Mesenchymal stem cell (in vitro differentiated cells and primary cell): ENCODE measurements around the gene PDZRN4.

Experiments used
- DNase-seq: peaks from one replicate; pipeline ENCODE4 v3.0.0-alpha.2; 2013
- H2AFZ ChIP-seq: one replicate; pipeline ENCODE4 v1.6.1; 2013; ENCODE audit warnings: low read depth, mild to moderate bottlenecking, control low read depth, inconsistent platforms, low read length, moderate library complexity
- H2AK5ac ChIP-seq: 2 replicates; pipeline ENCODE4 v1.6.1; 2013; ENCODE audit warnings: low read length, moderate library complexity, mild to moderate bottlenecking, inconsistent platforms; ENCODE audit not compliant: severe bottlenecking
- H2BK120ac ChIP-seq: one replicate; pipeline ENCODE4 v1.6.1; 2013; ENCODE audit warnings: low read depth, mild to moderate bottlenecking, inconsistent platforms, low read length, moderate library complexity
- H2BK12ac ChIP-seq, 2 experiments: one replicate each; pipeline ENCODE4 v1.6.1; 2013; ENCODE audit warnings: inconsistent platforms in 2 of 2, low read length in 2 of 2, mild to moderate bottlenecking in 2 of 2, moderate library complexity in 2 of 2, control low read depth in 1 of 2
- H2BK15ac ChIP-seq: one replicate; pipeline ENCODE4 v1.6.1; 2013; ENCODE audit warnings: mild to moderate bottlenecking, low read depth, inconsistent platforms; ENCODE audit not compliant: poor library complexity, severe bottlenecking
- H2BK5ac ChIP-seq: 2 replicates; pipeline ENCODE4 v1.6.1; 2013; ENCODE audit warnings: low read depth, mild to moderate bottlenecking, low read length, control low read depth, inconsistent platforms; ENCODE audit not compliant: poor library complexity, severe bottlenecking
- H3K14ac ChIP-seq, 2 experiments: one replicate each; pipeline ENCODE4 v1.6.1; 2013; ENCODE audit warnings: inconsistent platforms in 2 of 2, low read length in 2 of 2, control low read depth in 1 of 2, mild to moderate bottlenecking in 1 of 2, moderate library complexity in 1 of 2
- H3K18ac ChIP-seq, 2 experiments: one replicate each; pipeline ENCODE4 v1.6.1; 2013; ENCODE audit warnings: inconsistent platforms in 2 of 2, low read length in 2 of 2, control low read depth in 1 of 2, low read depth in 1 of 2, mild to moderate bottlenecking in 1 of 2
- H3K23ac ChIP-seq, 2 experiments: one replicate each; pipeline ENCODE4 v1.6.1; 2013; ENCODE audit warnings: inconsistent platforms in 2 of 2, low read length in 2 of 2, mild to moderate bottlenecking in 2 of 2, moderate library complexity in 2 of 2, control low read depth in 1 of 2
- H3K27ac ChIP-seq: 2 replicates; pipeline ENCODE4 v1.5.1; 2013; ENCODE audit warnings: mild to moderate bottlenecking, moderate library complexity, low read length, control low read depth, inconsistent platforms; ENCODE audit not compliant: poor library complexity, severe bottlenecking
- H3K27me3 ChIP-seq, 2 experiments: 2 replicates each; pipeline versions ENCODE4 v1.6.1 to v1.7.0; 2013; ENCODE audit warnings: low read length in 2 of 2, mild to moderate bottlenecking in 2 of 2, moderate library complexity in 2 of 2, control low read depth in 1 of 2, inconsistent platforms in 1 of 2; ENCODE audit not compliant: control insufficient read depth in 1 of 2, insufficient read depth in 1 of 2
- H3K36me3 ChIP-seq, 2 experiments: 2 replicates each; pipeline versions ENCODE4 v1.6.1 to v1.7.0; 2013; ENCODE audit warnings: low read length in 2 of 2, control low read depth in 1 of 2, inconsistent platforms in 1 of 2, low read depth in 1 of 2, mild to moderate bottlenecking in 1 of 2; ENCODE audit not compliant: insufficient read depth in 2 of 2, control insufficient read depth in 1 of 2
- H3K4ac ChIP-seq, 2 experiments: one replicate each; pipeline ENCODE4 v1.6.1; 2013; ENCODE audit warnings: inconsistent platforms in 2 of 2, low read length in 2 of 2, mild to moderate bottlenecking in 2 of 2, moderate library complexity in 2 of 2, control low read depth in 1 of 2, low read depth in 1 of 2
- H3K4me1 ChIP-seq: 2 replicates; pipeline ENCODE4 v1.6.1; 2013; ENCODE audit warnings: low read depth, low read length, control low read depth; ENCODE audit not compliant: control insufficient read depth, insufficient read depth
- H3K4me2 ChIP-seq: 2 replicates; pipeline ENCODE4 v1.6.1; 2013; ENCODE audit warnings: low read length, mild to moderate bottlenecking, inconsistent platforms; ENCODE audit not compliant: poor library complexity, severe bottlenecking
- H3K4me3 ChIP-seq, 2 experiments: 2 replicates each; pipeline versions ENCODE4 v1.5.1 to v1.7.0; 2013; ENCODE audit warnings: low read length in 2 of 2, mild to moderate bottlenecking in 2 of 2, control low read depth in 1 of 2, low read depth in 1 of 2; ENCODE audit not compliant: insufficient read depth in 1 of 2
- H3K79me1 ChIP-seq: replicated peaks from 2 replicates; pipeline ENCODE4 v1.6.1; 2013; ENCODE audit warnings: mild to moderate bottlenecking, control low read depth, low read length, inconsistent platforms; ENCODE audit not compliant: poor library complexity, severe bottlenecking
- H3K9ac ChIP-seq: 2 replicates; pipeline ENCODE4 v1.7.0; 2013; ENCODE audit warnings: mild to moderate bottlenecking, low read length, moderate library complexity
- H3K9me3 ChIP-seq: 2 replicates; pipeline ENCODE4 v1.7.0; 2013; ENCODE audit warnings: mild to moderate bottlenecking, low read length; ENCODE audit not compliant: control insufficient read depth
- H4K8ac ChIP-seq: one replicate; pipeline ENCODE4 v1.6.1; 2013; ENCODE audit warnings: inconsistent platforms, mild to moderate bottlenecking, low read length, moderate library complexity
- H4K91ac ChIP-seq: one replicate; pipeline ENCODE4 v1.6.1; 2013; ENCODE audit warnings: mild to moderate bottlenecking, low read length, inconsistent platforms
- WGBS: methylation state at CpG from one replicate; pipeline ENCODE4 v1.1.7; 2013; ENCODE audit warnings: mixed read lengths; 5-methylcytosine and 5-hydroxymethylcytosine counted together

PDZRN4 gene

DNA sequence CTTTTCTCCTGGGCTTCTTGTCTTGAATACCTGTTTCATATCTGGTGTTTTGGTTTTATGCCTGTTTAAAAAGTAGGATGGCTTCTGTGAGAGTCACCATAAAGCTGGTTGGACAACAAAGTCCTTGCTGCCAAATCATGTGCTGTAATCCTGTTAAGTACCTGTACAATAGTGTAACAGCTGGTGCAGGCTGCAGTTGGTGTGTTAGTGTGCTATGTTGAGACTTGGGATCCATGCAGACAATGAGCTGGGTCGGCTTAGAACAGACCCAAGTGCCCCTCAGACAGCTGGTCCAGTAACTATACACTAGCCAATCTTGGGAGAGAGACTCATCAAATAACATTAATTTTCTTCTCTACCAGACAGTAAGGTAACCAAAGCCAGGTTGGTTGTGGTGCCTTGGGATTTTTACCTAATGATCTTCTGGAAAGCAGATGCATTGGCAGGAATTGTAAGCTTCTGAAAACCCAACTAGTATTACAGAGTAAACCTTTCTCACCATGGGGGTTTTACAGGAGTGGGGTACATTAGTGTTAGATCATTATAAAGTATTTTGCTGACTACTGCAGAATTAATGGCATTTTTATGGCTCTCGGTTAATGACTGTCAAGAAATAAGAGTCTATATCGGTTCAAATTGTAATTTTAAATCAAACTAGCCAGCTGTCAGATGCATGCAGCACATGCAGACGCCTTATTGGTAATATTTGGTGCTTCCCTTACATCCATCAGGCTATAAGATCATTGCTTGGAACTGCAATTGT lies 231.2 kb downstream of the PDZRN4 start:
- Histone ChIP-seq H2BK120ac (no peak overlapping the region), H2BK12ac (no peak overlapping the region), H2BK5ac (no peak overlapping the region), H3K18ac (no peak overlapping the region), H2BK15ac (no peak overlapping the region), H3K23ac (no peak overlapping the region), H3K36me3 (no peaks in the 10 kb centered on the region), H3K27ac (no peak overlapping the region), H4K8ac (no peak overlapping the region), H3K9ac (no peak overlapping the region), H3K4ac (no peak overlapping the region), H3K14ac (no peak overlapping the region), H3K4me1 (no peaks in the 10 kb centered on the region), H3K27me3 (peaks cover 0 to 3% of the 10 kb centered on the region in 2 experiments), H2AFZ (no peak overlapping the region), H3K9me3 (no peaks in the 10 kb centered on the region), H3K4me3 (no peak overlapping the region), H3K4me2 (no peak overlapping the region), H2AK5ac (no peak overlapping the region), H3K79me1 (no peaks in the 10 kb centered on the region), H4K91ac (no peak overlapping the region)
- DNase-seq, result no peak
- WGBS, result 78% methylated on average over 3 of the region's 4 CpGs

DNA sequence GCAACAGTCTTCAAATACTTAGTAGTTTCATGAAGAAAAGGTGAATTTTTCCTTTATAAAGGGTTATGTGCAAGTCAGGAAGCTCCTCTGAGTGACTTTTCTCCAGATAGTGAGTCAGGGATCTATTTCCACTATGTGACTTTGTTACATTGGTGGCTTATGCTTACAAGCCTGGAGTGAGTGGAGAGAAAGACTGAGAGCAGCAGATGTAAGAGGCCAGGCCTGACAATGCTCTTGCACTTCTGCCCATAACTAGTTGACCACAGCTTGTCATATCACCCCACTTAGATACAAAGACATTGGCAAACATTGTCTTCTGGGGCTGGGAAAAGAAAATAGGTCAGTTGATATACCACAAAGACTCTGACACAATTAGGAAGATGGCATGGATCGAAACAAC lies 236.5 kb downstream of the PDZRN4 start:
- Histone ChIP-seq H3K14ac (no peak overlapping the region), H2BK12ac (no peak overlapping the region), H3K23ac (no peak overlapping the region), H3K18ac (no peak overlapping the region), H2BK5ac (no peak overlapping the region), H3K27ac (no peak overlapping the region), H2AK5ac (no peak overlapping the region), H2AFZ (no peak overlapping the region), H3K36me3 (no peaks in the 10 kb centered on the region), H2BK15ac (no peak overlapping the region), H4K91ac (no peak overlapping the region), H2BK120ac (no peak overlapping the region), H3K4me2 (no peak overlapping the region), H3K9me3 (no peaks in the 10 kb centered on the region), H3K4ac (no peak overlapping the region), H3K79me1 (no peaks in the 10 kb centered on the region), H4K8ac (no peak overlapping the region), H3K4me3 (no peak overlapping the region), H3K4me1 (no peaks in the 10 kb centered on the region), H3K27me3 (peaks cover 0 to 3% of the 10 kb centered on the region in 2 experiments), H3K9ac (no peak overlapping the region)
- DNase-seq, result no peak
- WGBS, result no CpG with 5 or more reads among the region's 1 CpG

DNA sequence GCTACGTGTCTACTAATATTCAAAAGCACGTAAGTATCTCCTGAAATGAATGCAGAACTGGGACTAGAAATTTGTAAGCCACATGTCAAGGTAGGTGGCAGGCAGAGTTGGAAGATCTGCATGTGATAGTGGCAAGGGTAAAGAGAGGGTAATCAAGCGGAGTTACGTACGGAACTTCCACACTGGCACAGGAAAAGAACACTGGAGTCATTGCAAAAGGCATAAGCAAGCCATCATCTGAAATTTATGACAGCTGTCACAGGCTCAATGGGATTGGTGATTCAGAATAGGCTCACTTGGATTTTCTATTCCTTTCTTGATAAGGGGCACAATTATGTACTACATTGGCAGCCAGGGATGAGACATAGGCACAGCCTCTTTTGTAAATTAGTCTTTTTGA lies 245.3 kb downstream of the PDZRN4 start:
- Histone ChIP-seq H3K27me3 (no peaks in the 10 kb centered on the region), H3K4me1 (peaks cover 1% of the 10 kb centered on the region), H3K4me2 (no peak overlapping the region), H3K9me3 (no peaks in the 10 kb centered on the region), H3K4me3 (no peak overlapping the region), H4K91ac (no peak overlapping the region), H2AK5ac (no peak overlapping the region), H3K27ac (no peak overlapping the region), H2BK15ac (no peak overlapping the region), H2AFZ (no peak overlapping the region), H2BK120ac (no peak overlapping the region), H4K8ac (no peak overlapping the region), H3K23ac (no peak overlapping the region), H3K4ac (no peak overlapping the region), H3K79me1 (no peaks in the 10 kb centered on the region), H3K9ac (no peak overlapping the region), H3K36me3 (no peaks in the 10 kb centered on the region), H2BK5ac (no peak overlapping the region), H3K18ac (no peak overlapping the region), H3K14ac (no peak overlapping the region), H2BK12ac (no peak overlapping the region)
- DNase-seq, result no peak
- 90% methylated on average over 5 of the region's 5 CpGs for WGBS

DNA sequence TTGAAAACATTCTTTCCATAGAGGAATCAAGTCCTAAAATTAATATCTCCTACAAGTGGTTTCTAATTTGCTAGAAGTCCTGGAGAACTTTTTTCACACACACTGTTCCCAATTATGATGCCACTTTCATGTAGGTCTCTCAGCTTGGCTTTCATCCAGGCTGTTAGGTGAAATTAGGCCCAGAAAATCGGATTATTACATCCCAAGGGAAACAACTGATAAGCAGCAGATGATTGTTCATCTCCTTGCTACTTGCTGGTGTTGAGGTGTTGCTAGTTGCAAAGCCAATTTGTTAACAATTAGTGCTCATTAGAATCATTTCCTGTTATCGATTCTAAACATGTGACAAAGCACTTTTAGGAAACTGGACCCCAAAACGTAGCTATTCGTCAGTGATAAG lies 248.0 kb downstream of the PDZRN4 start:
- H3K4me2 ChIP-seq, result no peak overlapping the region
- H3K14ac ChIP-seq, result no peak overlapping the region
- H3K36me3 ChIP-seq, result no peaks in the 10 kb centered on the region
- H2BK5ac ChIP-seq, result no peak overlapping the region
- H2AK5ac ChIP-seq, result no peak overlapping the region
- H2BK120ac ChIP-seq, result no peak overlapping the region
- H3K9ac ChIP-seq, result no peak overlapping the region
- no peaks in the 10 kb centered on the region for H3K9me3 ChIP-seq
- no peak overlapping the region for H2BK15ac ChIP-seq
- H2BK12ac ChIP-seq, result no peak overlapping the region
- DNase-seq, result no peak
- no peaks in the 10 kb centered on the region for H3K79me1 ChIP-seq
- no peaks in the 10 kb centered on the region for H3K27me3 ChIP-seq
- H2AFZ ChIP-seq, result no peak overlapping the region
- H3K27ac ChIP-seq, result no peak overlapping the region
- H3K18ac ChIP-seq, result no peak overlapping the region
- H3K4ac ChIP-seq, result no peak overlapping the region
- peaks cover 1% of the 10 kb centered on the region for H3K4me1 ChIP-seq
- no peak overlapping the region for H4K91ac ChIP-seq
- no peak overlapping the region for H3K23ac ChIP-seq
- no peak overlapping the region for H3K4me3 ChIP-seq
- no peak overlapping the region for H4K8ac ChIP-seq
- 67% methylated on average over 4 of the region's 4 CpGs for WGBS
